Activated CD4-positive, alpha-beta T cell treated with anti-CD3 and anti-CD28 coated beads for 4 hours (primary cell): ENCODE measurements around the gene DYNC1I1.

Source experiments
- DNase-seq, 2 donors: peaks; one replicate each; pipeline ENCODE4 v3.0.0-alpha.2; 2020

Gene DYNC1I1

GRCh38 chr7:96093435-96093834, 321.1 kb downstream of the DYNC1I1 start:
- no peak for DNase-seq

- no peak for DNase-seq
These were observed 325.5 kb downstream of the DYNC1I1 start for GRCh38 chr7:96097835-96098234.

DNA sequence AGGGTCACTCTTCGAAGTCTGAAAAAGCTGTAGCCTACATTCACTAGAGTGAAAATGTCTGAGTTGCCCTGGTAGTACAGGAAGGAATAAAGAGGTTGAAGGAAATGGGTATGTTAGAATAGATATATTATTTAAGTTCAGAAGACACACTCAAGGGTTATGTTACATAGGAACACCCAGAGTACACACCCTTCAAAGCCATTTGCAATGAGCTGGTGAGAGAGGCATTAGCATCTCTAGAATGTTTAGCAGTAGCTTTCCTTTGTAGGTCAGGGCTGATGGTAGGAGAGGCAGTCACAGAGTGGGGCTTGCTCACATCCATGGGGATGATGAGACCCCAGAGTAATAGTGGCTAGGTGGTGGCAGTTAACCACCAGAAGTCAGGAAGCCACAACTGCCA, 328.4 kb downstream of the DYNC1I1 start:
- DNase-seq, result no peak

DNA sequence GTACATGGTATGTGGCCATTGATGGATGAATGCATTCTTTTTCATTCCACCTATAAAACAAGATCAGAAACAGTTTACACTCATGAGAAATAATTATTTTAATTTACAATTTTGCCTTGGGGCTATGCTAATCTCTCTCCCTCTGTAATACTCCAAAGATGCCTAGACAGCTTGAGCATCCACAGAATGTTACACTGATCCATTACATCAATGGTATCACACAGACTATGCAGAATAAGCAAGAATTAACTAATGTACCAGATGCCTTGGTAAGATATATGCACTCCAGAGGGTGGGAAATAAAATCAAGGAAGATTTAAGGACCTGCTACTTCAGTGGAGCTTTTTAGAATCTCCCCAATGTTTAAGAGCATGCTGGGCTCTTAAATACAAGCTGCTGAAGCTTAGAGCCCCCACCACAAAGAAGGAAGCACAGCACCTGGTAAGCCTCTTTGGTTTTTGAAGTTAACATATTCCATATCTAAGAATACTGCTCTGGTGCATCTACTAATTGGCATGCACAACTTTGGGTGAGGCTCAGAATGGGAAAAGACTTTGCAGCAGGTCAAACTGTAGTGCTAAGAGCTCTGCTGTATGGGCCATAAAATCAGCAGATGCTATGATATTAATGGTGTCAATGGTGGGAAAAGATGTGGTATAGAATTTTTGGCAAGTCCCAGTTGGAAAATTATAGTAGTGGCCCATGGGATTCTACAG, 329.9 kb downstream of the DYNC1I1 start:
- no peak for DNase-seq

DNA sequence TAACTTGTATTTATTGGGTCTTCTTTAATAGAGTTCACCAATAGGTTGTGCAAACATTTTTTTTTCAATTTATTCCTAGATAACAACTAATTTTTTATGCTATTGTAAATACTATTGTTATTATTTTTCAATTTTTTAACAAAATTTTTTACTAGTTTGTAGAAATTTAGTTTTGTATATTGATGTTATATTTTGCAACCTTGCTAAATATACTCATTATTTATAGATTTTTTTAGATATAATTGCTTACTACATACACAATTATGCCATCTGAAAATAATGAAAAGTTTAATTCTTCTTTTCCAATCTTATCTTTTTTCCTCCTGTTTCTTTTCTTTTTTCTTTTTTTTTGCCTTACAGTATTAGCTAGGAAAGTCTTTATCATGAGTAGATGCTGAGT, 332.6 kb downstream of the DYNC1I1 start:
- no peak for DNase-seq

DNA sequence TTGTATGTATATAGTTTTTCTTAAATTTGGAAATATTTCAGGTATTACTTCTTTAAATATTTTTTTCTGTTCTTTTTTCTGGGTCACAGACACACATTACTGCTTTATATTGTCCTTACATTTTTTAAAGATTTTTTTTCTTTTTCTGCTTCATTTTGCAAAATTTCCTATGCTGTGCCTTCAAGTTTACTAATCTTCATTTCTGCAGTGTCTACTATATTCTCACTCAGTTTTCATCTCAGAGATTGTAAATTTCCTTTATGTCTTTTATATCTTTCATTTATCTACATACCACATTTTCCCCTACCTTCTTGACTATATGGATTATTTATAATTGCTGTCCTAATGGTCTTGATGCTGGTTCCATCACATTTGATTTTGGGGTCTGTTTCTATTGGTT, 339.1 kb downstream of the DYNC1I1 start:
- no peak for DNase-seq

GRCh38 chr7:96114190-96114589, 341.8 kb downstream of the DYNC1I1 start:
- DNase-seq, result no peak

DNA sequence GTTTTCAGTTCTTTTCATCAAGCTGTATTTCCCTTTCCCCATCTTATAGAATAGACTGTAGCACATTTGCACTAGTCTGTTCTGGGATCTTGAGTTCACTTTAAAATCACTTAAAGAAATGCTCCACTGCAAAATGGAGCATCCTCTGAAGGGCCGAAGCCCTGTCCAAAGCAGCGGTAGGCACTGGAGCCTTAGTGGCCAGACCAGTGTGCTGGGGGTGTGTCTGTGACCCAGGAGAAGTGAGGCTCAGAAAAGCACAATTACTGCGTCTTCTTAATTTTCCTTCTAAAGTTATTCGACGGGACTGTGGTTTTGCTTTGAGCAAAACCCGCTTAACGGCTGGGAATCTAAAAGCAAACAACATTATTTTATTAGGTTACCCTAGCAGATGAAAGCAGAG, 343.8 kb downstream of the DYNC1I1 start:
- no peak for DNase-seq

DNA sequence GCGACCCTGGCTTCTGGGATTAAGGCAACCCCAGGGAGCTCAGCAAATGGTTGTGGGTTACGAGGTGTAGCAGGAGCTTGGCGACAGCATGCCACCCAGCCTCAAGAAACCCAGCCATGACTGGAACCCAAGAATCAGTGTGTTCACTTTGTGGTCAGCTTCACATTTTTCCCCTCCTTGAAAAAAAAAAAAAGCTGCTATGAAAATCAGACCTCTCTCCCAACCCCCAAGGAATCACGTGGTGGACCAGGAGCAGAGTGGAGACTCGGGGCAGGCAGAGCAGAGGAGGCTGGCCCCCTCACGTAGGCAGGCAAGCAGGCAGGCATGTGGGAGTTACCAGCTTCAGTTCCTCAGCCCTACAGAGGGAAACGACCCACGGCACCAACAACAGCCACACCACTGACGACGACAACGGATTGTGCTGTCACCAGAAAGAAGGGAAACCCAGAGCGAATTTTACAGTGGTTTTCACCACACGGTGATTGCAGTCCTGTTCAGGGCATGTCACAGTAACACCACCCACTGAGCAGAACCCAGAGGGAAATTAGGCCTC, 346.2 kb downstream of the DYNC1I1 start:
- DNase-seq, result no peak

- DNase-seq, result no peak
These were observed 348.3 kb downstream of the DYNC1I1 start for GRCh38 chr7:96120445-96121225.

DNA sequence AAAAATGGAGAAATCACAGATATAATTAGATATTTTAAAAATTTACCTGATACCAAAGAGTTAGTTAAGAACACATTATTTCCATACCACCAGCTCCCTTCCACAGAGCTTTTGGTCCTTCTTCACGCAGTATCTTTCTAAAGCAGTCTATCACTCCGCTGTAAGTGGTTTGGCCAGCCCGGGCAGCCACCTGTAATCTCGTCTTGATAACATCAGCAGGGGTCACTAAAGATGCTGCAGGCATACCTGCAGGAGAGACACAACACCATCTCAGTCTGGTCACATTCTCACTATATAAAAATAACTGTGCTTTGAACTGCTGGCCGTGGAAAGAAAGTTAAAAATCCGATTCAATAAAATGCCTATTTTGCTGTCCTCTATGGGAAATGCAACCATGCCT, 349.4 kb downstream of the DYNC1I1 start:
- DNase-seq, result no peak

- DNase-seq, result no peak
These were observed 350.4 kb downstream of the DYNC1I1 start for GRCh38 chr7:96122746-96123145.

GRCh38 chr7:96126382-96126781, 354.0 kb downstream of the DYNC1I1 start:
- DNase-seq, result no peak

DNA sequence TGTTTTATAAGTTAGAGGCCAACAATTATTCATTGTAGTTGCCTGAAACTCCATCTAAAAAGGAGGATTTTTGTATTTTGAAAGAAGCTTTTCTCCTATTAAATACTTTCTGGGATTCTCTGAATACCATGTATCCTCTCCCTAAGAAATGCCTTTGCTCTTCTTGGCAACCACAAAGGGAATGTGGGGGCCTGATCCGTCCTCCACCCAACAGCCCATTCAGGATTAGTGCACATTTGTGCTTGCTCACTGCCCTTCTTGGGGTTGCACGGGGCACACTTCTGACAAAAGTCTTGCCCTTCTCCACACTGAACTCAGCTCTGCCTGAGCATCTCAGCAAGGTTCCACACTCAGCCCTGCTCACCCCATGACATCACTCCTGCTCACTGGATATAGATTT, 355.4 kb downstream of the DYNC1I1 start:
- DNase-seq, result no peak

DNA sequence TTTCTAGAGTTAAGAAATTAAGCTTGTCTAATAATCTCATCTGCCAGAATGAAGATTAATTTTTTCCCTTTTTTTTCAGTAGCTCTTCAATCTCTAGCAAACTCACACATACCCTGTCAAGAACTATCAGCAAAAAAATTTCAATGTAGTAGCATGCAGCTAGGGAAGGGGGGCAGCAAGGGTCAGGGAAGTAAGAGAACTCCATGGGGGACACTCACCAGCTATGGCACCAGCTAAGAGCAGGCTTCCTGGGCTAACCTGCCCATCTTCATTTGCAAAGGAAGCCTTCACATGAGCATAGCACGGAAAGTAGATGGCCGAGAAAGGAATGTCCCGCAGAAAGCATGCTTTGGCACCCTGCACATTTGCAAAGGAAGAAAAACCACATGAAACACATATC, 359.2 kb downstream of the DYNC1I1 start:
- DNase-seq, result no peak

- no peak for DNase-seq
These were observed 362.9 kb downstream of the DYNC1I1 start for GRCh38 chr7:96135241-96135640.

DNA sequence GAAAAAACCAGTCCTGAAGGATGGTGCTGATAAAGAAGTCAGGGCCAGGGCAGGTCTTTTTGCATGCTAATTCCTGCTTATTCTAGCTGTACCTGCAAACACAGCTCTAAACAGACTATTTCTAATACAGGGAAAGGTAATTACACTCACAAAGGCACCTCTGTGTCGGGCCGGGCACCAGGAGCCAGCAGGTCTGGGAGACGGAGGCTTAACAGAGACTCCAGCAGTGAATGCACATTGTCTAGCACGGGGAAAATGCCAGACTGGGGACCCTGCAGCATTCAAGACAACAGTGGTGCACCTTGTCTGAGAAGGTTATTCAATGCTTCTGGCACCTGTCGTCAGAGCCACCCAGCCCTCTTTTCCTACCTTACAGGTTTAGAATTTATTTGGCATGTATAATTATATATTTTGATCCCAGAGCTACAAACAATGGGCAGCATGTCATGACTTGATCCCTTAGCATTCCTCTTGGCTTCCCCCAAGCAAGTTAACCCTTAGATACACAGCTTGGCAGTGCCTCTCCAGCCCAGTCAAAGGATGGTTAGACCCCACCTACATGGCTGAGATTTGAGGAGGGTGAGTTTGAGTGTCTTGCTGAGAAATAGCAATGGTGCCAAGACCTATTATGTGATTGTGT, 364.4 kb downstream of the DYNC1I1 start:
- DNase-seq, result no peak

DNA sequence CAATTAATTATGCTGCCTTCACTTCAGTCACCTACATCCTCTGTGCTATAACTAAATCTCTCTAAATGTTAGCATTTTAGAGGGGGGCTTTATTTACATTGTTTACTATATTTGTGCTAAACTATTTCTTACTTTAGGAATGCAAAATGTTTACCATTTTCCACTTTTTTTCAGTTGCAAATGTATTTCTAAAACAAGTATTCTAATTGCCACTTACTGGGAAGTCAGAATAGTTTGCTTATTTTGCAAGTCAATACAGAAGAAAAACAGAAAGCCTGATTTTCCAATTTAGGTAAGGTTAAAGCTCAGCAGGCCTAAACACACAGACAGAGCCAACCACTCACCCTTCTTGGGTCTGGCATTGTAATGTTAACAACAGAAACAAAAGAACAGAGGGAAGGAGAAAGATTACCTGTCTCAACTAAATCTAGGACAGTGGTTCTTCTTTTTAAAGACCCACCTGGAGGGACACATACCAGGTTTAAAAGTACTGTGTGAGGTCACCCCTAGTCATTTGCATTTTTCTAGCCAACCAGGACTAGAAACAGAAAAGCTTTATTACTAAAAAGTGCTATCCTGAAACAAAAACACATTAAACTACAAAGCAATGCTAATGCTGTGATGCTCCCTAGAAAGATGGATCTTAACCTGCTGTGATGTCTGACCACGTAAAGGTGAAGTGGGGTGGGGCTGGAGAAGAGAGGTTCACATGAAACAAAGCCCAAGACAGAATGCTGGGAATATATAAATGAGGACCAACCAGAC, 371.3 kb downstream of the DYNC1I1 start:
- DNase-seq, result no peak

DNA sequence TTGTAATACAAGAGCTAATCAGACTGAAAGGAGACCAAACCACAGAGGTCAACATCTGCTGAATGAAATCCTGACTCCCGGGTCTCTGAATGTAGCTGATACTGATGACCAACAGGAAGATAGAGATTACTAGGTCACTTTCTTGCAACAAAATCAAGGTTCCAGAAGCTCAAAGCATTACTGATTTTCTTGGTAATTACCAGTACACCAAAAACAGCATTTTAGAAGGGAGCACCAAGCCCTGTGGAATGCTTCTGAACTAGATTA, 371.8 kb downstream of the DYNC1I1 start:
- no peak for DNase-seq
